AG10803 (cell line): ENCODE results near the gene RABGAP1.

Source experiments
- DNase-seq: peaks from one replicate; pipeline ENCODE4 v3.0.0; 2010; ENCODE audit warnings: low read depth
- H3K4me3 ChIP-seq: 2 replicates; pipeline ENCODE4 v1.5.1; 2011; ENCODE audit warnings: mild to moderate bottlenecking, low read length, control low read depth
- CTCF ChIP-seq: conservative IDR thresholded peaks from 2 replicates; pipeline ENCODE4 v1.5.1; 2011; ENCODE audit warnings: mild to moderate bottlenecking, low read length, control low read depth, inconsistent platforms

RABGAP1 gene

GRCh38 chr9:123108976-123109375 is 168.2 kb downstream of the RABGAP1 start:
- no peak overlapping the region for H3K4me3 ChIP-seq
- TF ChIP-seq CTCF = no peak
- no peak for DNase-seq

GRCh38 chr9:123109540-123110279 is 168.9 kb downstream of the RABGAP1 start:
- H3K4me3 ChIP-seq = no peak overlapping the region
- TF ChIP-seq CTCF = no peak
- no peak for DNase-seq

DNA sequence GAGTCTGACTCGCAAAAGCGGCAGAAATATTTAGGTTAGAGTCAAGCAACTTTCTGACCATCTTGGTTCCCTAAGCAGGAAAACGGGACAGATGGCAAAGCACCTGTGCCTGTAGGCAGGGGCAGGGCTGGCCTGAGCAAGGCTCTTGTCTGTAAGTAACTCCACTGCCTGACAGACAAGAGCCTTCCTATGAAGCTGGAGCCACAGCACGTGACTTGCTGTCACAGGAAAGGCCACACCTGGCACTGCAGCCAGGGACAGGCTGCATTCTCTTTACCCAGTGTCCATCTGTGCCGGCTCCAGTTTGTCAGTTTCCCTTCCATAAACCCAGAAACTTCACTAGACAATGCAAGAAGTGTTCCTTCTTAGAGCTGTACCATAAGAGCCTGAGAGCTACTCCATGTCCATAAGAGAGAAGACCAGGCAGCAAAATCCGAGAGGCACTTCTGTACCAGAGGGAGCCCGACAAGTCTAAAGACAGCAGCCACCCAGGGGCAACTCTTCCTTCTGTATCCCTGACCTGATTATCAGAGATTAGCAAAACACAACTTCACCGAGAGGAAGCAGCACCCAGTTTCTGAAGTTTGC is 170.7 kb downstream of the RABGAP1 start:
- no peak overlapping the region for H3K4me3 ChIP-seq
- DNase-seq = no peak
- TF ChIP-seq CTCF = no peak

GRCh38 chr9:123112015-123112975 is 171.5 kb downstream of the RABGAP1 start:
- no peak for TF ChIP-seq CTCF
- H3K4me3 ChIP-seq = no peak overlapping the region
- DNase-seq = no peak

DNA sequence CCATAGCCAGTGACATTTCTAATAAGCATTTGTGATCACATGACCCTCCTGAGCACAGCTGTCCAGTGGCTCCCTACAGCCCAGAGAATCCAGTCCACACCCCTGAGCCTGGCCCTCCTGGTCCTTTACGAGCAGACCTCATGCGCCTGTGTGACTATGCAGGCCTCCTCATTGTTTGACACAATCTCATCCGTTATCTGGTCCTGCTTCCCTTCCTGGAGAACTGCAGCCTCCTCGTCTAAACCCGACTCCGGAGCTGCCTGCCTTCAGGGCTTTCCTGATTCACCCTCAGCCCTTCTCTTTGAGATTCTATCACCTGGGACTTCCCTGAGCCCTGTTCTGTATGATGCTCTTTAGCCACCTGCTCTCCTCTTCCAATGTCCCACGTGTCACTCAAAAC is 172.4 kb downstream of the RABGAP1 start:
- DNase-seq = no peak

More for the DNA sequence above, 172.4 kb downstream of the RABGAP1 start:
- TF ChIP-seq CTCF = no peak
- H3K4me3 ChIP-seq = no peak overlapping the region
